ENCODE data around the gene TAGLN3.

DNA sequence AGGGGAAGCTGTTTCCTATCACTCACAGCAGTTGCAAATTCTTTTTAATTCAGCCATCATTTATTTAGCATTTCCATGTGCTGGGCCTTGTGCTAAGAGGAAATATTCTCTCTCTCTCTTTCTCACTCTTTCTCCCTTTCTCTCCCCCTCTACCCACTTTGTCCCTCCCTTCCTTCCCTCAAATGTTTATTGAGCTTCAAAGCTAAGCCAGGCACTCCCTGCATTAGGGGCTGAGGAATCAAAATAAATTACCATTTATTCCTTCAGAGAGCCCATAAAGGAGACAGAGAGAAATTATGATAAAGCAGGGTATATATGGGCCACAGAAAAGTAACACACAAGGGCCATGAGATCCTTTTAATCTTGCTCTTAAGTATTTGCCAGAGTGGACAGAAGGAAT is 42.6 kb downstream of the TAGLN3 start:
- no peak for TF ChIP-seq POLR2AphosphoS5 (IDR thresholded peaks at IDR 0.05; ENCODE audit: low read depth, low read length)
- TF ChIP-seq POLR2A (IDR thresholded peaks at IDR 0.05; ENCODE audit: low read depth, low read length), result no peak
- TF ChIP-seq SPI1 (IDR thresholded peaks at IDR 0.05; ENCODE audit: low read depth, low read length), result no peak
